ENCODE data around the gene RPS25. TPM values are rescaled to one million over a fixed set of nuclear protein-coding genes. Genes with fewer than 3 reads are reported as not detected.

RPS25 gene
- total RNA-seq, result 1,000 to 10,000 TPM in 2 of 6 donors, 100 to 1,000 TPM in 4; 253 to 1,288 (median 830) TPM

- 0 to 1% methylated on average over 40 to 61 of the region's 63 CpGs for WGBS, 2 donors
- ATAC-seq (ENCODE audit: low FRiP score in 2 of 2) (peak; percentile 97 to 98), DNase-seq (peak; percentile 95 to 97)
- no peaks in the 10 kb centered on the region for H3K27me3 ChIP-seq
- H3K36me3 ChIP-seq, result peaks cover 21 to 61% (median 39%) of the 10 kb centered on the region in 4 donors
- peak within 1 kb of the TSS; percentile 75 to 97 (median 82) for H3K4me3 ChIP-seq
- peak within 1 kb of the TSS; percentile 93 to 100 (median 95) for H3K27ac ChIP-seq
- H3K4me1 ChIP-seq, result peaks cover 39 to 42% (median 40%) of the 10 kb centered on the region in 4 donors
- H3K9me3 ChIP-seq, result no peaks in the 10 kb centered on the region
- TF ChIP-seq CTCF (IDR thresholded peaks at IDR 0.05) (no peak), POLR2A (IDR thresholded peaks at IDR 0.05) (peak in 3 of 4 donors; percentile 55 to 80 (median 62)), POLR2AphosphoS5 (IDR thresholded peaks at IDR 0.05) (peak; percentile 81 to 96), EP300 (IDR thresholded peaks at IDR 0.05) (no peak)
Observed at GRCh38 chr11:119018074-119018938, at the start of gene RPS25, which contains the start of gene TRAPPC4. RPS25 (minus strand) TSS chr11:119018343; CDS start chr11:119018284, 59 bp downstream. TRAPPC4 (plus strand) TSS chr11:119018766; CDS start chr11:119018796, 30 bp downstream.

GRCh38 chr11:119067371-119068222 lies 49.5 kb upstream of the RPS25 start, which contains the start of gene VPS11:
VPS11 (plus strand) TSS chr11:119067818; CDS start chr11:119067824, 6 bp downstream.
- Histone ChIP-seq H3K4me1 (peaks cover 15 to 30% (median 23%) of the 10 kb centered on the region in 4 donors), H3K27ac (peak within 1 kb of the TSS; percentile 81 to 92 (median 88)), H3K4me3 (peak within 1 kb of the TSS; percentile 74 to 93 (median 83)), H3K9me3 (no peaks in the 10 kb centered on the region), H3K27me3 (no peaks in the 10 kb centered on the region), H3K36me3 (peaks cover 21 to 28% (median 25%) of the 10 kb centered on the region in 4 donors)
- ATAC-seq (ENCODE audit: low FRiP score in 2 of 2), result peak; percentile 97 to 99
- TF ChIP-seq EP300 (IDR thresholded peaks at IDR 0.05) (peak in 1 of 4 donors; percentile 44), CTCF (IDR thresholded peaks at IDR 0.05) (no peak), POLR2AphosphoS5 (IDR thresholded peaks at IDR 0.05) (peak; percentile 78 to 91), POLR2A (IDR thresholded peaks at IDR 0.05) (peak in 2 of 4 donors; percentile 46 to 85)
- WGBS, 2 donors, result 0% methylated on average over 25 to 47 of the region's 49 CpGs
- DNase-seq, result peak; percentile 98 to 99

DNA sequence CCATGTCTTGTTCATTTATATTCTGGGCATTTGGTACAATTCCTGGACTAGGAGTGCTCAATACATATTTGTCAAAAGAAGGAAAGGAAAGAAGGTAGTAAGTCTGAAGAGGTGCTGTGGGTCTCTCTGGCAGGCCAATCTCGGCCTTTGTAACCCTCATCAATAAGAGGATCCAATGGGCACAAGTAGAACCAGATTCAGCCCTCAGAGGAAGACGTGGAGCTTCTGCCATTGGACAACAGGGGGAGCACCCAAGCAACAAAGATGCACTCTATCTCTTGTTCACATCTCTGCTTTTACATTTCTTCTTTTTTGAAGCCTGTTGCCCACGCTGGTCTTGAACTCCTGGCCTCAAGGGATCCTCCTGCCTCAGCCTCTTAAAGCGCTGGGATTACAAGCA lies 47.2 kb upstream of the RPS25 start:
- ATAC-seq (ENCODE audit: low FRiP score in 2 of 2), result no peak
- no peaks in the 10 kb centered on the region for H3K27me3 ChIP-seq
- H3K4me3 ChIP-seq, result no peak overlapping the region
- no peak for DNase-seq
- no peak overlapping the region for H3K27ac ChIP-seq
- peaks cover 2 to 6% (median 4%) of the 10 kb centered on the region in 4 donors for H3K36me3 ChIP-seq
- H3K9me3 ChIP-seq, result no peaks in the 10 kb centered on the region
- TF ChIP-seq EP300 (IDR thresholded peaks at IDR 0.05) (no peak), CTCF (IDR thresholded peaks at IDR 0.05) (no peak), POLR2AphosphoS5 (IDR thresholded peaks at IDR 0.05) (no peak), POLR2A (IDR thresholded peaks at IDR 0.05) (no peak)
- peaks cover 15 to 30% (median 23%) of the 10 kb centered on the region in 4 donors for H3K4me1 ChIP-seq
- WGBS, 2 donors, result 73 to 79% methylated on average over 4 of the region's 4 CpGs

DNA sequence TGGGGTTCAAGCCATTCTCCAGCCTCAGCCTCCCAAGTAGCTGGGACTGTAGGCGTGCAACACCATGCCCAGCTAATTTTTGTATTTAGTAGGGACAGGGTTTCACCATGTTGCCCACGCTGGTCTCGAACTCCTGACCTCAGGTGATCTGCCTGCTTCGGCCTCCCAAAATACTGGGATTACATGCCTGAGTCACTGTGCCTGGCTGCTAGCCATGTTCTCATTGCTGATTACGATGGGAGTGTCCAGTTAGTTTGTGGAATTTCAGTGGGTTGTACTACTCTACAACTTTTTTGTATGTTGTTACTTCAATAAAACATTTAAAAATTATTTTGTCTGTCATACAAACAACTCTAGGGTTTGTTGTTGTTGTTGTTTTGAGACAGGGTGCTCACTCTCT lies 44.6 kb upstream of the RPS25 start:
- no peak for ATAC-seq (ENCODE audit: low FRiP score in 2 of 2)

More for the DNA sequence above, 44.6 kb upstream of the RPS25 start:
- H3K9me3 ChIP-seq, result no peaks in the 10 kb centered on the region
- no peak overlapping the region for H3K27ac ChIP-seq
- WGBS, 2 donors, result 76 to 79% methylated on average over 5 of the region's 5 CpGs
- no peak overlapping the region for H3K4me3 ChIP-seq
- H3K36me3 ChIP-seq, result no peaks in the 10 kb centered on the region
- TF ChIP-seq CTCF (IDR thresholded peaks at IDR 0.05) (no peak), EP300 (IDR thresholded peaks at IDR 0.05) (no peak), POLR2A (IDR thresholded peaks at IDR 0.05) (no peak), POLR2AphosphoS5 (IDR thresholded peaks at IDR 0.05) (no peak)
- H3K4me1 ChIP-seq, result peaks cover 11 to 21% (median 18%) of the 10 kb centered on the region in 4 donors
- no peaks in the 10 kb centered on the region for H3K27me3 ChIP-seq
- no peak for DNase-seq
